Liver (tissue), 3 donors: ENCODE results near the gene PAX7.

Experiments
- EGR1 ChIP-seq, 2 donors: IDR thresholded peaks; 2 replicates each; pipeline ENCODE4 v1.6.1; 2016 to 2018; ENCODE audit warnings: antibody characterized with exemption in 2 of 2, low read depth in 2 of 2
- FOXA1 ChIP-seq: IDR thresholded peaks from 2 replicates; pipeline ENCODE4 v1.6.1; 2016; ENCODE audit warnings: antibody characterized with exemption
- FOXA2 ChIP-seq: IDR thresholded peaks from 2 replicates; pipeline ENCODE4 v1.6.1; 2016; ENCODE audit warnings: antibody characterized with exemption
- GABPA ChIP-seq, 2 donors: IDR thresholded peaks in 1 of 2; conservative IDR thresholded peaks in 1 of 2; 2 replicates each; pipeline ENCODE4 v1.6.1; 2016; ENCODE audit warnings: antibody characterized with exemption in 2 of 2, mild to moderate bottlenecking in 1 of 2, moderate library complexity in 1 of 2
- REST ChIP-seq: IDR thresholded peaks from 2 replicates; pipeline ENCODE4 v1.6.1; 2016; ENCODE audit warnings: antibody characterized with exemption, mild to moderate bottlenecking
- TAF1 ChIP-seq: conservative IDR thresholded peaks from 2 replicates; pipeline ENCODE4 v1.6.1; 2016; ENCODE audit warnings: antibody characterized with exemption, mild to moderate bottlenecking
- YY1 ChIP-seq: IDR thresholded peaks from 2 replicates; pipeline ENCODE4 v1.6.1; 2016; ENCODE audit warnings: antibody characterized with exemption, mild to moderate bottlenecking
- TF ChIP-seq, protein P1 (sequence below): fragments of 150-350 bp; IDR thresholded peaks from 2 replicates; pipeline ENCODE4 v1.5.1; 2017; ENCODE audit warnings: improper control_type of control experiment, low read depth, low read length; ENCODE audit not compliant: missing input control
- TF ChIP-seq, protein P2 (sequence below): IDR thresholded peaks from 2 replicates; pipeline ENCODE4 v1.6.1; 2016; ENCODE audit warnings: antibody characterized with exemption
- donor health status: healthy.
- donor health status: healthy.

GRCh38 chr1:18716785-18717678 lies 86.4 kb downstream of the PAX7 start:
- TF ChIP-seq, protein P1, sequence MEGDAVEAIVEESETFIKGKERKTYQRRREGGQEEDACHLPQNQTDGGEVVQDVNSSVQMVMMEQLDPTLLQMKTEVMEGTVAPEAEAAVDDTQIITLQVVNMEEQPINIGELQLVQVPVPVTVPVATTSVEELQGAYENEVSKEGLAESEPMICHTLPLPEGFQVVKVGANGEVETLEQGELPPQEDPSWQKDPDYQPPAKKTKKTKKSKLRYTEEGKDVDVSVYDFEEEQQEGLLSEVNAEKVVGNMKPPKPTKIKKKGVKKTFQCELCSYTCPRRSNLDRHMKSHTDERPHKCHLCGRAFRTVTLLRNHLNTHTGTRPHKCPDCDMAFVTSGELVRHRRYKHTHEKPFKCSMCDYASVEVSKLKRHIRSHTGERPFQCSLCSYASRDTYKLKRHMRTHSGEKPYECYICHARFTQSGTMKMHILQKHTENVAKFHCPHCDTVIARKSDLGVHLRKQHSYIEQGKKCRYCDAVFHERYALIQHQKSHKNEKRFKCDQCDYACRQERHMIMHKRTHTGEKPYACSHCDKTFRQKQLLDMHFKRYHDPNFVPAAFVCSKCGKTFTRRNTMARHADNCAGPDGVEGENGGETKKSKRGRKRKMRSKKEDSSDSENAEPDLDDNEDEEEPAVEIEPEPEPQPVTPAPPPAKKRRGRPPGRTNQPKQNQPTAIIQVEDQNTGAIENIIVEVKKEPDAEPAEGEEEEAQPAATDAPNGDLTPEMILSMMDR = no peak
- TF ChIP-seq YY1 (no peak), TAF1 (no peak), REST (no peak), GABPA (IDR thresholded peaks at IDR 0.05 in 1 of 2, conservative IDR thresholded peaks at IDR 0.05 in 1 of 2) (no peak), EGR1 (IDR thresholded peaks at IDR 0.05; ENCODE audit: low read depth in 2 of 2) (no peak), FOXA1 (no peak), FOXA2 (no peak)
- TF ChIP-seq, protein P2, sequence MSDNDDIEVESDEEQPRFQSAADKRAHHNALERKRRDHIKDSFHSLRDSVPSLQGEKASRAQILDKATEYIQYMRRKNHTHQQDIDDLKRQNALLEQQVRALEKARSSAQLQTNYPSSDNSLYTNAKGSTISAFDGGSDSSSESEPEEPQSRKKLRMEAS = no peak
